Fibroblast of upper back skin (primary cell): ENCODE results near the gene ANAPC5.

ENCODE experiments used
- DNase-seq: peaks from one replicate; pipeline ENCODE4 v3.0.0-alpha.2; 2013

Gene ANAPC5

GRCh38 chr12:121366063-121366459 lies 13.8 kb upstream of the ANAPC5 start:
- peak; percentile 26 for DNase-seq

GRCh38 chr12:121365416-121366062 lies 13.3 kb upstream of the ANAPC5 start:
- DNase-seq: peak; percentile 41

- DNase-seq: peak; percentile 49
Observed at GRCh38 chr12:121364683-121365121, 12.5 kb upstream of the ANAPC5 start.

- DNase-seq: no peak
Observed at GRCh38 chr12:121358073-121358472, 5.9 kb upstream of the ANAPC5 start.

GRCh38 chr12:121357331-121357730 lies 5.1 kb upstream of the ANAPC5 start:
- DNase-seq: no peak

- no peak for DNase-seq
Observed at GRCh38 chr12:121356657-121357056, 4.4 kb upstream of the ANAPC5 start.

- no peak for DNase-seq
Observed at GRCh38 chr12:121355818-121356217, 3.6 kb upstream of the ANAPC5 start.

GRCh38 chr12:121352682-121353018 lies 439 bp upstream of the ANAPC5 start:
- no peak for DNase-seq

GRCh38 chr12:121346747-121347146 lies 5.5 kb downstream of the ANAPC5 start:
- no peak for DNase-seq

GRCh38 chr12:121345151-121345815 lies 6.9 kb downstream of the ANAPC5 start:
- DNase-seq: no peak

GRCh38 chr12:121344506-121344905 lies 7.7 kb downstream of the ANAPC5 start:
- DNase-seq: no peak

GRCh38 chr12:121337416-121337815 lies 14.8 kb downstream of the ANAPC5 start:
- DNase-seq: no peak

- DNase-seq: peak; percentile 66
Observed at GRCh38 chr12:121334513-121335343, 17.5 kb downstream of the ANAPC5 start.

- no peak for DNase-seq
Observed at GRCh38 chr12:121333747-121334146, 18.5 kb downstream of the ANAPC5 start.

GRCh38 chr12:121331248-121331647 lies 21.0 kb downstream of the ANAPC5 start:
- no peak for DNase-seq

GRCh38 chr12:121330692-121331091 lies 21.5 kb downstream of the ANAPC5 start:
- no peak for DNase-seq

GRCh38 chr12:121330195-121330594 lies 22.0 kb downstream of the ANAPC5 start:
- DNase-seq: no peak

- no peak for DNase-seq
Observed at GRCh38 chr12:121328620-121329019, 23.6 kb downstream of the ANAPC5 start.

- DNase-seq: no peak
Observed at GRCh38 chr12:121326996-121327674, 25.1 kb downstream of the ANAPC5 start.

- DNase-seq: peak; percentile 54
Observed at GRCh38 chr12:121325922-121326396, 26.3 kb downstream of the ANAPC5 start.

- no peak for DNase-seq
Observed at GRCh38 chr12:121323908-121324307, 28.3 kb downstream of the ANAPC5 start.

GRCh38 chr12:121318121-121318520 lies 34.1 kb downstream of the ANAPC5 start:
- no peak for DNase-seq

- no peak for DNase-seq
Observed at GRCh38 chr12:121314431-121314830, 37.8 kb downstream of the ANAPC5 start.
